Renal cortical epithelial cell (primary cell): ENCODE data around the gene KRTAP3-2. TPM values are rescaled to one million over a fixed set of nuclear protein-coding genes. Genes with fewer than 3 reads are reported as not detected.
A peak's percentile ranks its signal among the peaks of the same experiment; 100 is the strongest.

ENCODE experiments used
- DNase-seq: peaks from one replicate; pipeline ENCODE4 v3.0.0-alpha.2; 2011; ENCODE audit warnings: low read depth
- total RNA-seq: library from RNA; depleted of rRNA; stranded (reverse); fragments of >200 nt; gene quantifications from 2 replicates; pipeline ENCODE4 v1.2.3, GENCODE V29; 2014

The KRTAP3-2 gene
- total RNA-seq, 1 donor from 2014 or later = not detected

DNA sequence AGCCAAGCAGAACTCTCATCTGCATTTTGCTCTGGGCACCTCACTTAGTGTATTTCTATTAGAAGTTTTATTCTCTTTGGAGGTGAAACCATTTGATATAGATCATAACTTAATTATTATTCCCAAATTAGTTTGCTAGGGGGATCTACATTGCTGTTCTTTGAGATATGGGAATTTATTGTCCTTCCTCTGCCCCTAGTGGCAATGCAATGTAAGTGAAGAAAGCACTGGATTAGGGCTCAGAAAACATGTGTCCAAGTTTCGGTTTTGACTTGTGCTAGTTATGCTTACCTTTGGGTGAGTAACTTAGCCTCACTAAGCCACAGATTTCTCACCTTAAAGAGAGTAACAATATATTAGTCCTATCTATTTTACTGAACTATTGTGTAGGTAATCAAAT is 35.9 kb downstream of the KRTAP3-2 start:
- peak; percentile 59 for DNase-seq

DNA sequence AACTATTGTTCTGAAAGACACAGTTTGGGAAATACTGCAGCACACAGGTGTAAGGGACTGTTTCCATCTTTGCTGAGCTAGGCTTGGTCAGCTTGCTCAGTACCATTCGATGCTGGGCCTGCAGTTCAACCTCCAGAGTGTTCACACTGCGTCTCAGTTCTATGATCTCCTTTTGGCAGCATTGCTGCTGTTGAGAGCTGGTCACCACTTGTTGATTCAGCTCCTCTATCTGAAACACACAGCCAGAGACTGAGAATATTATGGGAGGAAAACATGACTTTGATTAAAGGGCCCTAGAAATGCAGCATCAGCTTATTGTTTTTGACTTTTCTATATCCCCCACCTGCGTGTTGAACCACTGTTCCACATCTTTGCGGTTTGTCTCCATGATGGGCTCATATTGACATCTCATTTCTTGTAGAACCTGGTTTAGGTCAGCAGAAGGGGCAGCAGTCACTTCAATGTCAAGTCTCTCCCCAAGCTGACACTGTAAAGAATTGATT is 37.6 kb downstream of the KRTAP3-2 start:
- DNase-seq = no peak

DNA sequence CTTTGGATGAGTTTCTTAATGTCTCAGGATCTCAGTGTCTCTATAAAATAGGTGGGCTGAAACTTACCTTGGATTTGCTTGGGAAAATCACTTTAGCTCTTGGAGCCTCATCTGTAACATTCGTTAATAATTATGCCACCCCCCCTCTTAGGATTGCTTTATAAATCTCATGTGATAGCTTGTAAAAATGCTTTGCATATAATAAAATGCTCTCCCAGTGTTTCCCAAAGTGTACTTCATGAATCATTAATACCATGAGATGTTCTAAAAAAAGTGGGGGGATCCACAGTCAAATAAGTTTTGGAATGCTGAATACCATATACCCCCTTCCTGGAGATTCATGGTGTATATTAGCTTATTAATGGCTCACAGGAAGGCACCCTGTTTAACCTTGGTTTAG is 38.1 kb downstream of the KRTAP3-2 start:
- no peak for DNase-seq

- DNase-seq = no peak
Measured at GRCh38 chr17:40960144-40960543, 39.6 kb downstream of the KRTAP3-2 start.

DNA sequence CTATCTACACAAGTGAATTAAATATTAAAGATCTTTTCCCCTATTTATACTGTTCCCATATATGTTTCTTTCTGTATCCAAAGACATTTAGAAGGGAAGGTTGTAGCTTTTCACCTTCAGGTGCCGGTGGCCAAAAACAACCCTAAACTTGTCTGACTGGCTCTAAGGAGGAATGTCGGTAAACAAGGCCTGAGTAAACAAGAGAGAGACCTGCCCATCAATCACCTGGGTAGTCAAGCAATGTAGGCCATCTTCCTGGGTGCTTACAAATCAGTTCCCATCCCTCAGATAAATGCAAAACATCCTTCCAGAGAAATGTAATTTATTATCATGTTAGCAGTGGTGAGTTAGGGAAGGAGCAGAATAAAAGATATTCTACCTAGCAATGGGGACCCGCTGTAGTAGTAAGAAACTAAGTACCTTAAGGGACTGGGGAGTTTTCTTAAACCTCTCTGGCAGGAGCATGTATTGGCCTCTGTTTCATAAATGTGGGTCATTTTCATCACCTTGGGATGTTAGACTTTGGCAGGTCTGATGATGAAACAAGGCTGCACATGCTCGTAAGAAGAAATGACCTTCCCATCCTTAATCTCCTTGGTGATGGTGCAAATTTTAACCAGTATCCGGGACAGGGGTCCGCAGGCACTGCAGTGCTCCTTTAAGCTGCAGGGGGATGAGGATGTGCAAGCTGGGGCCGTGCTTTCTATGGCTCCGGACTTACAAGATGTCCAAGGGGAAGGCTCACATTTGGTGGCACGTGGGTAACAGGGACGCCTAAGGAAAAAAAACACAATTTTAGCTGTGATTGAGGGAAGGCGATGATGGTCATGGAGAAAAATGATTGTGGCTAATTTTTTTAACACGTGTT is 41.4 kb downstream of the KRTAP3-2 start:
- DNase-seq = peak; percentile 31

DNA sequence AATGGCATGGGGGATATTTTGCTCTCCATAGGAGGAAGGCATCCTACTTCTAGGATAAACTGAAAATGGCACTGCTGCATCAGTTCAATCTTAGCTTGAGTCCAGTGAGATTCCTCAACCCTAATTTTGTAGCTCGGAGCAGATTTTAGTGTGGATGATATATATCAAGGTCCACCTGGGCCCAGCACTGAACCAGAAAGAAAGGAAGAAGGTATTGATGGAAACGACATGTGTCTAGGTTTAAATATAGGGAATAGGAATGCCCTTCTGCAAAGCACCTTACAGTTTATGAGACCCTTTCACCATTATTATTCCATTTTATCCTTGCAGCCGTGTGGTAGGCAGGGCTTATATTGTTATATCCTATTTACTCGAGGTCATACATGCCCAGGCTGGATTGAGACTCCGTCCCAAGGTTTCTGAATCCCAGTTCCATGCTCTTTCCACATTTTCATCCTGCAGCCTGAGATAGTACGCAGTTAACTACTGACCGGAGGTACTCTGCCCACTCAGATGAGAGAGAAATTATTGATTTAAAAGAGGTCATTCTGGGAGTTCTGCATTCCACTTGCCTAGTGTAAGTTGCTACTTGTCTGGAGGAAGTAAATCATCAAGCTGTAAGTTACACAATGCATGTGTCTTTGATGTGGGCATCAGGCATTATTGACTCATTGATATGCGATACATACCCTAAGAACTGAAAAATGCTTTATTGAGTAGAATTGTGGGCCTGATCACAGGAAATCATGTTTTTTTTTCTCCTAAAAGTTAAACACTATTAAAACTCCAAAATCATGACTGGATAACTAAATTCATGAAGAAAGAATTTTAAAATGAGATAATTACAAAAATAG is 43.1 kb downstream of the KRTAP3-2 start:
- peak; percentile 96 for DNase-seq

DNA sequence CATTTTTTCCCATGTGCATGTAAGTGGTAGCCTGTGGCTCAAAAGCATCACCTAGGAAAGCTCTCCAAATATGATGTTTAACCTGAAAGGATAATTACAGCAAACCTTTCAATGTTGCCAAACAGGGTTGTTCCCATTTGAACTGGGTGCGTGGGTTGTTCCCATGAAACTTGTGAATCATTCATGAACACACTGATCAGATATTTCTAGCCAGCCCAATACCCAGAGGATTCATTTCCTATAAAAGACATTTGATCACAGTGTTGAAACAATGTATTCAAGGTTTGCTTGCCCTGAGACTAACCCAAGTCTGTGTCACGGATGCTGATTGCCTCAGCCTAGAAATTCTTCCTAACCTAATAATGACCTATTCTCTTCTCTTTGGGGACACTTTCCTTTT is 45.8 kb downstream of the KRTAP3-2 start:
- DNase-seq = peak; percentile 94

DNA sequence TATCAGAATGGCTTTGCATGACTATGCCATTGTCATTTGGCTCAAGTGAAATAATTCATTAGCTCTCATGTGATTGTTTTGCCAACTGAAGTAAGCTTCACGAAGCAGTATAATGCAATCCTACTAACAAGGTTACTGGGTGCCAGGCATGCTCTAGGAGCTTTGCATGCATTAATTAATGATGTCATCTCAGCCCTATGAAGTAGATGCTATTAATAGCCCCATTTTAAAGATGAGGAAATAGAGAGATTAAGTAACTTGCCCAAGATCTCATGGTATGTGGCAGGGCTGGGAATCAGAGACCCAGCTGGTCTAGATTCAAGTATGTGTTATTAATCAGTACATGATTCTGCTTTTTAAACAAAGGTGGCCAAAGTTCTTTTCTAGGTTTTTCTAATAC is 47.0 kb downstream of the KRTAP3-2 start:
- DNase-seq = peak; percentile 91

- DNase-seq = no peak
Measured at GRCh38 chr17:40952154-40952553, 47.6 kb downstream of the KRTAP3-2 start.

- DNase-seq = peak; percentile 31
Measured at GRCh38 chr17:40951011-40951622, 48.6 kb downstream of the KRTAP3-2 start.

DNA sequence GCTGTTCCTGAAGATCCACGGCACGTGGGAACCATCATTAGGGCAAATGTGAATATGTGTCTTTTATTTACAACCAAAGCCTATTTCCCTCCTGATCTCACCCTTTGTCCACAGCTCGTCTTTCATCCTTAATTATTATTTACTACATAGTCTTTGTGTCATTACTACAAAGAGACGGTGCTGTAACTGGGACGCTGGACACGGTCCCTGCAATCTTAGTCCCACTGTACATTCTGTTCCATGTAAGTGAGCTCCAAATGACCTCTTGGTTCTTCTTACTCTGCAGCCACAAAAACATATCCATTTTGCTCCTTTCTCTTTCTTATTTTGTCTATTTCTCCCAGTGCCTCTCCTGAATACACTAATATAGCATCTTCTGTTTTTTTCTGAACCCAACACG is 49.5 kb downstream of the KRTAP3-2 start:
- no peak for DNase-seq

GRCh38 chr17:40949418-40949817 is 50.3 kb downstream of the KRTAP3-2 start:
- DNase-seq = no peak

Other genes starting within 250 kb of the KRTAP3-2 start
- gene KRT25, start 244.6 kb downstream of the KRTAP3-2 start, total RNA-seq = not detected in 2 replicates
- not detected in 2 replicates for gene KRT26, start 227.7 kb downstream of the KRTAP3-2 start, total RNA-seq
- gene KRT27, start 217.4 kb downstream of the KRTAP3-2 start, total RNA-seq = not detected in 2 replicates
- not detected in 2 replicates for gene KRT28, start 199.9 kb downstream of the KRTAP3-2 start, total RNA-seq
- gene KRT10, start 177.3 kb downstream of the KRTAP3-2 start, total RNA-seq = 3.6 and 4.6 TPM in 2 replicates
- not detected in 2 replicates for gene KRT12, start 132.7 kb downstream of the KRTAP3-2 start, total RNA-seq
- gene KRT20, start 114.7 kb downstream of the KRTAP3-2 start, total RNA-seq = not detected in 2 replicates
- gene KRT23, start 62.3 kb downstream of the KRTAP3-2 start, total RNA-seq = 1.2 and 68.1 TPM in 2 replicates
- gene KRT39, start 33.0 kb downstream of the KRTAP3-2 start, total RNA-seq = not detected in 2 replicates
- not detected in 2 replicates for gene KRT40, start 15.6 kb downstream of the KRTAP3-2 start, total RNA-seq
- gene KRTAP3-3, start 5.7 kb downstream of the KRTAP3-2 start, total RNA-seq = not detected in 2 replicates
- not detected in 2 replicates for gene KRTAP3-1, start 9.2 kb upstream of the KRTAP3-2 start, total RNA-seq
- not detected in 2 replicates for gene KRTAP1-5, start 27.3 kb upstream of the KRTAP3-2 start, total RNA-seq
- gene KRTAP1-4, start 30.3 kb upstream of the KRTAP3-2 start, total RNA-seq = not detected in 2 replicates
- not detected in 2 replicates for gene KRTAP1-3, start 35.0 kb upstream of the KRTAP3-2 start, total RNA-seq
- 0.25 and 0.35 TPM in 2 replicates for gene KRTAP1-1, start 41.5 kb upstream of the KRTAP3-2 start, total RNA-seq
- gene KRTAP2-1, start 47.4 kb upstream of the KRTAP3-2 start, total RNA-seq = not detected in 2 replicates
- gene KRTAP2-2, start 55.3 kb upstream of the KRTAP3-2 start, total RNA-seq = 0.15 TPM in 1 of 2 replicates, not detected in the other
- gene KRTAP2-3, start 60.2 kb upstream of the KRTAP3-2 start, total RNA-seq = 0.55 and 5.9 TPM in 2 replicates
- not detected in 2 replicates for gene KRTAP2-4, start 66.0 kb upstream of the KRTAP3-2 start, total RNA-seq
- not detected in 2 replicates for gene KRTAP4-7, start 84.2 kb upstream of the KRTAP3-2 start, total RNA-seq
- gene KRTAP4-8, start 98.2 kb upstream of the KRTAP3-2 start, total RNA-seq = not detected in 2 replicates
- not detected in 2 replicates for gene KRTAP4-16, start 102.3 kb upstream of the KRTAP3-2 start, total RNA-seq
- not detected in 2 replicates for gene KRTAP4-9, start 105.5 kb upstream of the KRTAP3-2 start, total RNA-seq
- gene KRTAP4-11, start 118.5 kb upstream of the KRTAP3-2 start, total RNA-seq = not detected in 2 replicates
- not detected in 2 replicates for gene KRTAP4-12, start 124.3 kb upstream of the KRTAP3-2 start, total RNA-seq
- gene KRTAP4-6, start 140.6 kb upstream of the KRTAP3-2 start, total RNA-seq = not detected in 2 replicates
- not detected in 2 replicates for gene KRTAP4-5, start 149.9 kb upstream of the KRTAP3-2 start, total RNA-seq
- gene KRTAP4-4, start 160.8 kb upstream of the KRTAP3-2 start, total RNA-seq = not detected in 2 replicates
- gene KRTAP4-3, start 168.3 kb upstream of the KRTAP3-2 start, total RNA-seq = not detected in 2 replicates
- not detected in 2 replicates for gene KRTAP4-2, start 178.3 kb upstream of the KRTAP3-2 start, total RNA-seq
- not detected in 2 replicates for gene KRTAP4-1, start 185.0 kb upstream of the KRTAP3-2 start, total RNA-seq
- not detected in 2 replicates for gene KRTAP9-1, start 190.0 kb upstream of the KRTAP3-2 start, total RNA-seq
- gene KRTAP9-2, start 226.7 kb upstream of the KRTAP3-2 start, total RNA-seq = not detected in 2 replicates
- gene KRTAP9-3, start 232.5 kb upstream of the KRTAP3-2 start, total RNA-seq = not detected in 2 replicates
- not detected in 2 replicates for gene KRTAP9-8, start 238.1 kb upstream of the KRTAP3-2 start, total RNA-seq
- not detected in 2 replicates for gene KRTAP9-4, start 249.8 kb upstream of the KRTAP3-2 start, total RNA-seq